Activated CD8-positive, alpha-beta memory T cell treated with anti-CD3 and anti-CD28 coated beads for 24 hours (primary cell): ENCODE data around the gene SEPTIN10.
"Not testable (repeated sequence)": the region's sequence is repeated elsewhere in the genome, so short reads cannot be mapped to it uniquely, and the experiment has no call there.

Experiments
- DNase-seq: peaks from one replicate; pipeline ENCODE4 v3.0.0-alpha.2; 2020

The SEPTIN10 gene

GRCh38 chr2:109538546-109538945, 75.2 kb downstream of the SEPTIN10 start:
- DNase-seq: no peak

GRCh38 chr2:109537565-109538222, 76.1 kb downstream of the SEPTIN10 start:
- peak; percentile 37 for DNase-seq

GRCh38 chr2:109536556-109536955, 77.2 kb downstream of the SEPTIN10 start:
- not testable (repeated sequence) for DNase-seq

- peak; percentile 28 for DNase-seq
Observed at GRCh38 chr2:109535217-109535946, 78.4 kb downstream of the SEPTIN10 start.

GRCh38 chr2:109533823-109534222, 79.9 kb downstream of the SEPTIN10 start:
- DNase-seq: no peak

GRCh38 chr2:109532728-109533076, 81.1 kb downstream of the SEPTIN10 start:
- DNase-seq: no peak

- peak; percentile 32 for DNase-seq
Observed at GRCh38 chr2:109531896-109532727, 81.7 kb downstream of the SEPTIN10 start.

- DNase-seq: peak; percentile 30
Observed at GRCh38 chr2:109531221-109531620, 82.5 kb downstream of the SEPTIN10 start.

GRCh38 chr2:109530712-109531111, 83.1 kb downstream of the SEPTIN10 start:
- DNase-seq: peak; percentile 42

- DNase-seq: peak; percentile 35
Observed at GRCh38 chr2:109529532-109530449, 84.0 kb downstream of the SEPTIN10 start.

- peak; percentile 35 for DNase-seq
Observed at GRCh38 chr2:109528811-109529501, 84.8 kb downstream of the SEPTIN10 start.

- DNase-seq: peak; percentile 32
Observed at GRCh38 chr2:109527846-109528705, 85.7 kb downstream of the SEPTIN10 start.

- DNase-seq: peak; percentile 30
Observed at GRCh38 chr2:109527079-109527478, 86.7 kb downstream of the SEPTIN10 start.

- peak; percentile 26 for DNase-seq
Observed at GRCh38 chr2:109526442-109526970, 87.3 kb downstream of the SEPTIN10 start.

GRCh38 chr2:109525836-109526235, 87.9 kb downstream of the SEPTIN10 start:
- DNase-seq: no peak

GRCh38 chr2:109523536-109524361, 90.0 kb downstream of the SEPTIN10 start:
- no peak for DNase-seq

GRCh38 chr2:109523121-109523520, 90.6 kb downstream of the SEPTIN10 start:
- no peak for DNase-seq

GRCh38 chr2:109522063-109522374, 91.7 kb downstream of the SEPTIN10 start:
- DNase-seq: no peak

- DNase-seq: no peak
Observed at GRCh38 chr2:109521233-109522062, 92.3 kb downstream of the SEPTIN10 start.
